Hematopoietic multipotent progenitor cell (in vitro differentiated cells): Measurements from ENCODE around the gene RNF17. TPM values are rescaled to one million over a fixed set of nuclear protein-coding genes. Genes with fewer than 3 reads are reported as not detected.
"Not testable (repeated sequence)": the region's sequence is repeated elsewhere in the genome, so short reads cannot be mapped to it uniquely, and the experiment has no call there.

Experiments
- DNase-seq, 3 donors: peaks; one replicate each; pipeline ENCODE4 v3.0.0-alpha.2; 2011 to 2015; ENCODE audit warnings: low read depth in 2 of 3, low spot score in 2 of 3
- total RNA-seq: library from RNA; depleted of rRNA; stranded (reverse); fragments of >200 nt; gene quantifications from one replicate; pipeline ENCODE4 v1.2.3, GENCODE V29; 2012

The RNF17 gene, protein sequence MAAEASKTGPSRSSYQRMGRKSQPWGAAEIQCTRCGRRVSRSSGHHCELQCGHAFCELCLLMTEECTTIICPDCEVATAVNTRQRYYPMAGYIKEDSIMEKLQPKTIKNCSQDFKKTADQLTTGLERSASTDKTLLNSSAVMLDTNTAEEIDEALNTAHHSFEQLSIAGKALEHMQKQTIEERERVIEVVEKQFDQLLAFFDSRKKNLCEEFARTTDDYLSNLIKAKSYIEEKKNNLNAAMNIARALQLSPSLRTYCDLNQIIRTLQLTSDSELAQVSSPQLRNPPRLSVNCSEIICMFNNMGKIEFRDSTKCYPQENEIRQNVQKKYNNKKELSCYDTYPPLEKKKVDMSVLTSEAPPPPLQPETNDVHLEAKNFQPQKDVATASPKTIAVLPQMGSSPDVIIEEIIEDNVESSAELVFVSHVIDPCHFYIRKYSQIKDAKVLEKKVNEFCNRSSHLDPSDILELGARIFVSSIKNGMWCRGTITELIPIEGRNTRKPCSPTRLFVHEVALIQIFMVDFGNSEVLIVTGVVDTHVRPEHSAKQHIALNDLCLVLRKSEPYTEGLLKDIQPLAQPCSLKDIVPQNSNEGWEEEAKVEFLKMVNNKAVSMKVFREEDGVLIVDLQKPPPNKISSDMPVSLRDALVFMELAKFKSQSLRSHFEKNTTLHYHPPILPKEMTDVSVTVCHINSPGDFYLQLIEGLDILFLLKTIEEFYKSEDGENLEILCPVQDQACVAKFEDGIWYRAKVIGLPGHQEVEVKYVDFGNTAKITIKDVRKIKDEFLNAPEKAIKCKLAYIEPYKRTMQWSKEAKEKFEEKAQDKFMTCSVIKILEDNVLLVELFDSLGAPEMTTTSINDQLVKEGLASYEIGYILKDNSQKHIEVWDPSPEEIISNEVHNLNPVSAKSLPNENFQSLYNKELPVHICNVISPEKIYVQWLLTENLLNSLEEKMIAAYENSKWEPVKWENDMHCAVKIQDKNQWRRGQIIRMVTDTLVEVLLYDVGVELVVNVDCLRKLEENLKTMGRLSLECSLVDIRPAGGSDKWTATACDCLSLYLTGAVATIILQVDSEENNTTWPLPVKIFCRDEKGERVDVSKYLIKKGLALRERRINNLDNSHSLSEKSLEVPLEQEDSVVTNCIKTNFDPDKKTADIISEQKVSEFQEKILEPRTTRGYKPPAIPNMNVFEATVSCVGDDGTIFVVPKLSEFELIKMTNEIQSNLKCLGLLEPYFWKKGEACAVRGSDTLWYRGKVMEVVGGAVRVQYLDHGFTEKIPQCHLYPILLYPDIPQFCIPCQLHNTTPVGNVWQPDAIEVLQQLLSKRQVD (N-terminal part only)
- not detected for total RNA-seq

DNA sequence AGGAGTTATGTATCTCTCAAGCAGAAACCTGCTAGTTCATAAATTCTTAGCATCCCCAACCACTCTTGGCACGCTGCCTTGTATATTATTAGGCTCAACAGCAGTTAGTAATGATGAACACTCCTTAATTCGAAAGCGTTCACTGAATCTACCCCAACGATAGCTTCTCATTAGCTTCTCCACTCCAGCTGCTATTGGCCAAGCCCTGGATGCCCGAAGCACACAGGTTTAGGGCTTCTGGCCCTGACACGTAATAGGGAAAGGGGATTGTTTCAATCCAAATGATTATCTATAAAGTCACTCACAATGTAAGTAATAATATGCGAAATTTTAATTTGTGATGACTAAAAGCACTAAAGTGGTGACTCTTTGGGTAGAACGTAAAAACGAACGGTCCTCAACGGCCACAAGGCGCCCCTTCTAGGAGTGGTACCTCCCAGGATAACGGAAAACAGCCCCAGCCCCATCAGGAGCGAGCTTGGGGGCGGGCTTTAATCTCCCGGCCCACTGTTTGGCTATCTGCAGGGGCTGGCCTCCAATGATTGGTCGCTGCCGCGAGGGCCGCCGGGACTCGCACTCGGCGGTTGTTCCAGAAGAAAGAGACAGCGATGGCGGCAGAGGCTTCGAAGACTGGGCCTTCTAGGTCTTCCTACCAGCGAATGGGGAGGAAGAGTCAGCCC is at the start of gene RNF17:
RNF17 (plus strand) TSS at position 574 of the 680 bp plus-strand sequence; CDS start at position 609, 35 bp downstream.
- no peak for DNase-seq

DNA sequence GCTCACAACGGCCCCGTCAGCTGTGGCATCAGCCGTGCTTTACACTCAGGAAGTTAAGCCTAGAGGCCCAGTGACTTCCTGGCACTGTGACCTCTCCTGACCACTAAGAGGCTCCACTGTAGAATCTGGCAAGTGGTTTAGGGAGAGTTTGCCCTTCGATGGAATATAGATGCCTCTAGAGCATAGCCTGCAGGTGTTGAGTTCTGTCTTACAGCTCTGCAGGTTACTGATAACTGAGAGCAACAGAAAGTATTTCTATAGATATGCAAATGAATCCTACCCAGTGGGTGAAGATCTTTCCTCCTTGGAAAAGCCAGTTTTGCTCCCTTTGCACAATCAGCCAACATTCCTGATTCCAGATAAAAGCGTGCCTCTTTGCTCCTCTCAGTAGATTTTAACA is 48.0 kb upstream of the RNF17 start:
- DNase-seq: peak in 1 of 3 donors; percentile 21

- no peak for DNase-seq
Measured at GRCh38 chr13:24716446-24716845, 47.5 kb upstream of the RNF17 start.

- no peak for DNase-seq
Measured at GRCh38 chr13:24717217-24717616, 46.8 kb upstream of the RNF17 start.

- DNase-seq: no peak
Measured at GRCh38 chr13:24718192-24718965, 45.6 kb upstream of the RNF17 start.

DNA sequence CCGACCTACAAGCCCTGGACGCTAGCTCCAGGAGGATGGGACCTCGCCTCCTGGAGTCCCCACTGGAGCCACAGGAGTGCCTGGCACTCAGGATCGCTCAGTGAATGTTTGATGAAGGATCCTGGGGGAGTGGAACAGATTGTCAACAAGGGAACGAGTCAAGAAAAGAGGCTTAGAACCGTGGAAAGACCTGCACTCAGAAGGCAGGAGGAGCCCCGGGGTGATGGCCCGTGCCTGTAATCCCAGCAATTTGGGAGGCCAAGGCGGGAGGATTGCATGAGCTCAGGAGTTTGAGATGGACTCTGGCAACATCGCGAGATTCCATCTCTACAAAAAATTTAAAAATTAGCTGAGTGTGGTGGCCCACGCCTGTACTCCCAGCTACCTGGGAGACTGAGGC is 44.8 kb upstream of the RNF17 start:
- DNase-seq: no peak

DNA sequence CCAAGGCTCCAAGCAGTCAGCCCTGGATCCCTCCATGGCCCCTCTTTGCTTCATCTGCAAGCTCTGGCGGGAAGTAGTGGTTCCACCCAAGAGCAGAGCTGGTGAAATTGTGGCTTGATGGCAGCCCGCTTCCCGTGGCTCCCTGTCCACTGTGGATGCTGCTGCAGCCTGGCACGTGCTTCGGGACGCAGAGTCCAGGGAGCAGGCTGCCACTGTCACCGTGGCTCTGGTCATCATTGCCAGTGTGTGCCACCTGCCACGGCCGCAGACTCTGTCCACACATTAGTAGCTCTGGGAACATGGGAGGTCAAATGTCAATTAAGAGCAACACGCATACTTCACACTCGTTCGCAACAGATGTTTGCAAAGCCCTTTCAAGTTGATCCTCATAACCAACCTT is 40.8 kb upstream of the RNF17 start:
- DNase-seq: no peak

- no peak for DNase-seq
Measured at GRCh38 chr13:24724714-24725113, 39.3 kb upstream of the RNF17 start.

- DNase-seq: no peak
Measured at GRCh38 chr13:24725379-24725778, 38.6 kb upstream of the RNF17 start.

DNA sequence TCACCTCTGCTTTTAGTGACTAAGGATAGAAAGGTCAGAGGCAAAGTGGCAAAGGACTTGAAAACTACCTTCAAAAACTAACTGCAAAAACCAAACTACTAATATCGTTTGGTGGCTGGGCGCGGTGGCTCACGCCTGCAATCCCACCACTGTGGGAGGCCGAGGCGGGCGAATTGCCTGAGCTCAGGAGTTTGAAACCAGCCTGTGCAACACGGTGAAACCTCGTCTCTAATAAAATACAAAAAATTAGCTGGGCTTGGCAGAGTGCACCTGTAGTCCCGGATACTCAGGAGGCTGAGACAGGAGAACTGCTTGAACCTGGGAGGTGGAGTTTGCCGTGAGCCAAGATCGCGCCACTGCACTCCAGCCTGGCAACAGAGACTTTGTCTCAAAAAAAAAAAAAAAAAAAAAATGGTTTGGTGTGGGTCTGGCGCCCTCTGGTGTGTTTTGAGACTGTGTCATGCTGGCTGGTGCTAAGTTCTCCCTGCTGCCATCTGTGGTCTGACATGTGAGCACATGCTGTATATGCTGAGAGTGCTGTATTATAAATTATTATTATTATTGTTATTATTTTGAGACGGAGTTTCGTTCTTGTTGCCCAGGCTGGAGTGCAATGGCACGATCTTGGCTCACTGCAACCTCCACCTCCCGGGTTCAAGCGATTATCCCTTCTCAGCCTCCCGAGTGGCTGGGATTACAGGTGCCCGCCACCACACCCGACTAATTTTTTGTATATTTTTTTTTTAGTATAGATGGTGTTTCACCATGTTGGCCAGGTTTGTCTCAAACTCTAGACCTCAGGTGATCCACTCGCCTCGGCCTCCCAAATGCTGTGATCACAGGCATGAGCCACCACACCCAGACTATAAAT is 36.0 kb upstream of the RNF17 start:
- DNase-seq: peak; percentile 58 to 93 (median 82)

DNA sequence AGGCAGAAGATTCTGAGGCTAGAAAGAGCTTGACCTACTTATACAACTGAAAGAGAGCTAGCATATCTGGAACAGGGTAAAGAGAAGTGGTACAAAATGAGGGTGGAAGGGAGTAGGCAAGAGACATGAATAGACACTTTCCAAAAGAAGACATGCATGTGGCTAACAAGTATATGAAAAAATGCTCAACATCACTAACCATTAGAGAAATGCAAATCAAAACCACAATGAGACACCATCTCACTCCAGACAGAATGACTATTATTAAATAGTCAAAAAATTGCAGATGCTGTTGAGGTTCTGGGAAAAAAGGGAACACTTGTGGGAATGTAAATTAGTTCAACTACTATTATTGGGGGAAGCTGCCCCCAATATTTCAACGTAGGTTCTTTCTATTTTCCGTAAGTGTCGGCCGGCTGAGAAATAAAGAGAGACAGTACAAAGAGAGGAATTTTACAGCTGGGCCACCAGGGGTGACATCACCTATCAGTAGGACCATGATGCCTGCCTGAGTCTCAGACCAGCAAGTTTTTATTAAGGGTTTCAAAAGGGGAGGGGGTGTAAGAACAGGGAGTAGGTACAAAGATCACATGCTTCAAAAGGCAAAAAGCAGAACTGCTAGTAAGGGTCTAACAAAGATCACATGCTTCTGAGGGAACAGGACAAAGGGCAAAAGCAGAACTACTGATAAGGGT is 32.9 kb upstream of the RNF17 start:
- DNase-seq: not testable (repeated sequence)

DNA sequence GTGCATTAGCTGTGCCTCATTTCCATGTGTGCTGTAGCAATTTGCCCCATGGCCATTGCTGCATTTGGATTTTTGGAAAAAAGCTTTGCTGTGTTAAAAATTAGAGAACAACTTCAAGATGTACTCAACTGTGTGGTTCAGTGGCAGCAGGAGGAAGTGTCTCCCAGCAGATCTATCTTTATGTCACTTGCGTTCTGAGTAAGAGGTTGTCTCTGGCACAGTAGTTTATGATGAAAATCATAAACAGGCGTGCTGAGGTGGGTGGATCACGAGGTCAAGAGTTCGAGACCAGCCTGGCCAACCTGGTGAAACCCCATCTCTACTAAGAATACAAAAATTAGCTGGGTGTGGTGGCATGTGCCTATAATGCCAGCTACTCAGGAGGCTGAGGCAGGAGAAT is 29.0 kb upstream of the RNF17 start:
- peak in 1 of 3 donors; percentile 19 for DNase-seq

DNA sequence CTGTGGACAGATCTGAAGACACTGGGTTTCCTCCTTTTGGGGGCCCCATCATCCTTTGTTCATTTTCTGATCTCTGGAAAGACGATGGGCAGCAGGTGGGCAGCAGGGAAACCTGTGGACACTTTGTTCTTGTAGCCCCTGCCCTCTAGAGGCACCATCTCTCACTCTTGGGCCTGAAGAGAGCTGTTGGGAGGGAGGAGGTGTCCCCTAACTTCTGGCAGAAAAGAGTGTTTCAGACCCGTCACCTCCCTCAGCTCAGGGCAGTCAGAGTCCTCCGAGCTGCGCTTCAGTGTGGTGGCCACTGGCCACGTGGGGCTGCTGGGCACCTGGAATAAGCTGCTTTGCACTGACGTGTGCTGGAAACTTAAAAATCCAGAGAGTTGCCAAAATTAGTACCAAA is 26.9 kb upstream of the RNF17 start:
- DNase-seq: no peak

DNA sequence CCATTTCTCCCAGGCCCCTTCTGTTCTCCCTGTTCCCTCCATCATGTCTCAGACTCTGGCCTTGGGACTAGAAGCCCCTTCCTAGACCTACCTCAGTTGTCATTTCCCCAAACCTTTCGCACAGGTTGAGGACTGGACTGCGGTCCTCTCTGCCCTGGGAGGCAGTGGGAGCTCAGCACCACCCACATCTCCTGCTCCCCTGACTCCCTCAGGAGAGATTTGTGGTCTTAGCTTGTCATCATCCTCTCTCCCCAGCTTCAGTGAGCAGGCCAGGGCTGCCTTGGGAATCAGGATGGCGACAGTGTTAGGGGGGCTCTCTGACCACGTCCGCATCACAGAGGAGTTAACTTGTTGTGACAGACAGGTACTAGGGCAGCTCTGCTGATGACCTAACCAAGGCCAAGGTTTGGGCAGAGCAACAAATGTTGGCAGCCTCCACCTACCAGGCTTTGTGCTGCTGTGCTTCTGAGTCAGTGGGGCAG is 25.6 kb upstream of the RNF17 start:
- no peak for DNase-seq

DNA sequence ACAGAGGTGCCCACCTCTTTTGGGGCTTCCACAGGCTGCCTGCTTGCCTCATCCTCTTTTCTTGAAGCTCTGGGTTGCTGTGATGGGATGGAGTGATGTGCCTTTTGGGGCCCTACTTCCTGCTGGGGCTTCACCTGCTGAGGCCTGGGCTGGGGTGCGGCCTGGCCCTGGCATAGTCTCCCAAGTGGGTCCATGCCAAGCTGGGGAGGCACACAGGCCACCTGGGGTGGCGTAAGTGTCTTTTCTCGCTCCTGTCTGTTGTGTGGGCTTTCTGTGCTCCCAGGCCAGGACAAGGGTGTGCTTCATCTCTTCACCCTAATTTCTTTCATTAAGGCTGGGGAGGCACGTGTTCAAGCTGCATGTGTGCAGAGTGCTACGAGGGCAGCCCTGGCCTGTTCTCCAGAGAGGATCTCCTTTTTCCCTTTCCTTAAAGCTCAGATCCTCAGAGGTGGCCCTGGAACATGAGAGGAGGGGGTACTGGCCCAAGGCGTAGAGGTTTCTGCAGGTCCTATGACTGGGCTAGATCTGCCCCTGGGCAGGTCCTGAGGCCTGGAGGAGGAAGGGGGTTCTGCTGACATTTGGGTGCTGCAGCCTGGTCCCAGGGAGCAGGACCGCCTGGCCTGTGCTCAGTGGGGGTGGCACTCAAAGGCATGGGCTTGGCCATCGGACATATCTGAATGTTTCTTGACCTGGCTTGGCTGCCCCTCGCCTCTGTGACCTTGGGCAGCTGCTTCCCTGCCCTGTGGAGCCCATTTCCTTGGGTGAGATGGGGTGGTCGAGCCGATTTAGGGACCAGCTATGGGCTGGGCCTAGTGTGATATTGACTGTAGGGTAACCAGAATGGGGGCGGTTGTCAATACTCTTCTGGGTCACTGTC is 23.7 kb upstream of the RNF17 start:
- DNase-seq: no peak

- DNase-seq: peak in 2 of 3 donors; percentile 14 to 20
Measured at GRCh38 chr13:24741016-24741662, 22.8 kb upstream of the RNF17 start.
